ENCODE measurements around the gene ONECUT3. TPM values are rescaled to one million over a fixed set of nuclear protein-coding genes. Genes with fewer than 3 reads are reported as not detected.

Gene ONECUT3
- total and polyA plus RNA-seq, 2 of the 4 experiments (the other 2 are of a cell fraction), result not detected

DNA sequence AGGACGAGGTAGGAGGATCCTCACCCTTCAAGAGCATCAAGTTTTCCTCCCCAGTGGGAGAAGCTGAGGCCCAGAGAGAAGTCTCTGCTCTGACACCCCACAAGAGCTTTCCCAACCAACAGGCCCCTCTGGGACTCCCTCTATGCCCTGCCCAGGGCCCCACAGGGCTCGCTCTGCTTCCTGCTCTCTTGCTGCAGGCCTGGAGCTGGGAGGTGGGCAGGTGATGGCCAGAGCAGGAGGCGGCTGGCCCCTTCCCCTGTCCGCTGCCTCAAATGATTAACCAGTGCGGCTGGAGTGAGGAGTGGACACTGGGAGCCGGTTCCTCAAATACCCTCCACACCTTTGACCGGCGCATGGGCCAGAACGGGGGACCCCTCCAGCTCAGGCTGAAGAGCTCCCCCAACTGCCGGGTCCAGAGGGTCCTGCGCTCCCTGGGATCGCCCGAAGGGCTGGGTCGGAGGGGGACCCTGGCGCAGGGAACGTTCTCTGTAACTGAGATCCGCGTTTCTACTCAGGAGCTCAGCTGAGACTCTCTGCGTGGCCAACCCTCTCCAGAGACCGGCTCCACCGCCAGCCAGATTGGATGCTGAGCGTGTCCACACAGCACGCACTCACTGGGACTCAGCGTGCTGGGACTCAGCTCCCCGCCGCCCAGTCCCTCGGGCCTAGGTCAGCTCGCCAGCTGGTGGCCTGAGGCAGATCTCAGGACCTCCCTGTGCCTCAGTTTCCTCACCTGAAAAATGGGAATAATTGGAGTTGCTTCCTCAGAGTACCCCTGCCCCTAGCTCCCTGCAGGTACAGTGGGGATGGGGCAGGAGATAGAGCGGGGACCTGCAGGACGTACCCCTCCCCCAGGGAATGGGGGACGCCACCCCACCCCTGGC is 6.7 kb upstream of the ONECUT3 start (continued):
- TF ChIP-seq BHLHE40 (IDR thresholded peaks at IDR 0.05; ENCODE audit: low read depth, low read length), result no peak
- no peak for TF ChIP-seq RFX5 (IDR thresholded peaks at IDR 0.05; ENCODE audit: low read depth, low read length)

DNA sequence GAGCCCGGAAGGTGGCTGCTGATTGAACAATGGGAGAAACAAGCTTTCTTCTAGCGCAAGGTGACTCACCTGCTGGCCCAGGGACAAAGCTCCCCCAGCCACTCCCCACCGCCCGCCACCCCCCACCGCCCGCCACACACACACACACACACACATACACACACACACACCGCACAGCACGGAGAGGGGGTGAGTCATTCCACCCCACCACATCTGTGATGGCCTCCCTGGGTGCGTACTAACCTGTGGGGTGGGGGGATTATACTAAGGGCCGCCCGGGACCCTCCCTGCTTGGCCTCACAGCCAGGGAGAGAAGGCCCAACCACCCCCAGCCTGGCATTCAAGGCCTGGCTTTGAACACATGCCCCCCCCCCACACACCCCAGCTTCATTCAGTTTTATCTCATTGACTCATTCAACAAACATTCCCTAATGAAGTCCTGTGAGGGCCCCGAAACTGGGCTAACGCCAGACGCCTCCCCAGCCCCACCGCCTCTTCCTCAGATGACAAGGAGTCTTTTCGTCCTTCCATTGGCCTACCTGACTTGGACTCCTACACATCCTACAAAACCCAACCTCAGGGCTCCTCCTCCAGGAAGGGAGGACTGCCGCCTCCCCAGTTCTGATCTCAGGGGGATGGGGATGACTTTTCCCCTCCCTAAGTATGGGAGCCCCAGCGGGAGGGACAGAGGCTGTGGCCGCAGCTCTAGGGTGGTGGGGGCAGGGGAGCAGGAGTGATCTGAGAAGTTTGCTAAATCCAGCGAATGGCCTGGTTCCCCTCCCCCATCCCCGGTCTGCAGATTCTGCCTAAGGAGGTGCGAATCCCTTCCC is 5.8 kb upstream of the ONECUT3 start:
- intact Hi-C loops (cut with micrococcal nuclease), result no loop called here

More for the DNA sequence above, 5.8 kb upstream of the ONECUT3 start:
- H3K4me2 ChIP-seq (ENCODE audit: low read depth, low read length), result peak overlapping the region; percentile 2; the same call in 1 of the 2 replicates
- no peak overlapping the region for H3K56ac ChIP-seq (ENCODE audit: extremely low read depth, insufficient read depth, low read length)
- in situ Hi-C loops (cut with MboI; ENCODE audit: low sequenced_read_pairs) (no loop called here), dilution Hi-C loops (cut with HindIII; ENCODE audit: low sequenced_read_pairs, unreplicated experiment) (no loop called here)
- no TSS peak for BruUV-seq (replicated peaks)
- H4K91ac ChIP-seq (ENCODE audit: insufficient read depth, low read depth, low read length), result no peak overlapping the region; the same call in 1 of the 2 replicates
- peaks cover 12% of the 10 kb centered on the region for H3K4me1 ChIP-seq (ENCODE audit: control insufficient read depth, insufficient read depth, low read length)
- H2BK120ac ChIP-seq (ENCODE audit: low read depth, low read length), result peak overlapping the region; percentile 48
- ATAC-seq (ENCODE audit: low read depth) (peak; percentile 61), DNase-seq (peak; percentile 80)
- H2BK5ac ChIP-seq (ENCODE audit: low read depth, low read length, poor library complexity, severe bottlenecking), result no peak overlapping the region
- CTCF ChIA-PET, result no interaction called here
- H2BK20ac ChIP-seq (ENCODE audit: low read depth, low read length), result no peak overlapping the region
- no peaks in the 10 kb centered on the region for H3K36me3 ChIP-seq (ENCODE audit: control insufficient read depth, insufficient read depth, low read length)
- no peak overlapping the region for H3K23ac ChIP-seq (ENCODE audit: low read depth, low read length)
- peaks cover 6% of the 10 kb centered on the region for H4K20me1 ChIP-seq (ENCODE audit: insufficient read depth, low read length)
- H2AK5ac ChIP-seq (ENCODE audit: low read depth, low read length), result peak overlapping the region; percentile 85
- POLR2A ChIA-PET (ENCODE audit: unreplicated experiment), result no interaction called here
- TF ChIP-seq MAZ (IDR thresholded peaks at IDR 0.05; ENCODE audit: borderline replicate concordance, low read depth, low read length) (no peak), POLR2A (IDR thresholded peaks at IDR 0.05; ENCODE audit: low read depth, low read length) (no peak), FOS (IDR thresholded peaks at IDR 0.05; ENCODE audit: low read depth, low read length) (peak; percentile 2; the same call in 1 of the 2 replicates), RFX5 (IDR thresholded peaks at IDR 0.05; ENCODE audit: low read depth, low read length) (no peak), BHLHE40 (IDR thresholded peaks at IDR 0.05; ENCODE audit: low read depth, low read length) (no peak), SMC3 (IDR thresholded peaks at IDR 0.05; ENCODE audit: low read depth, low read length) (no peak)
- TF ChIP-seq, protein P1, sequence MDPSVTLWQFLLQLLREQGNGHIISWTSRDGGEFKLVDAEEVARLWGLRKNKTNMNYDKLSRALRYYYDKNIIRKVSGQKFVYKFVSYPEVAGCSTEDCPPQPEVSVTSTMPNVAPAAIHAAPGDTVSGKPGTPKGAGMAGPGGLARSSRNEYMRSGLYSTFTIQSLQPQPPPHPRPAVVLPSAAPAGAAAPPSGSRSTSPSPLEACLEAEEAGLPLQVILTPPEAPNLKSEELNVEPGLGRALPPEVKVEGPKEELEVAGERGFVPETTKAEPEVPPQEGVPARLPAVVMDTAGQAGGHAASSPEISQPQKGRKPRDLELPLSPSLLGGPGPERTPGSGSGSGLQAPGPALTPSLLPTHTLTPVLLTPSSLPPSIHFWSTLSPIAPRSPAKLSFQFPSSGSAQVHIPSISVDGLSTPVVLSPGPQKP (IDR thresholded peaks at IDR 0.05; ENCODE audit: borderline replicate concordance, low read depth, low read length), result no peak
- H3K9ac ChIP-seq (ENCODE audit: low read depth, low read length), result no peak overlapping the region
- no peak overlapping the region for H4K8ac ChIP-seq (ENCODE audit: low read depth in 2 of 2, low read length in 2 of 2)
- H3K9me3 ChIP-seq (ENCODE audit: control insufficient read depth, insufficient read depth, low read length), result no peaks in the 10 kb centered on the region
- peak overlapping the region; percentile 83 for H2AFZ ChIP-seq (replicated peaks; ENCODE audit: low read length, poor library complexity)
- peaks cover 63% of the 10 kb centered on the region for H3K27me3 ChIP-seq (ENCODE audit: control insufficient read depth, insufficient read depth, low read length)
- peak overlapping the region; percentile 55 for H2AK9ac ChIP-seq (replicated peaks; ENCODE audit: low read depth, low read length, poor library complexity)
- no peaks in the 10 kb centered on the region for H3K79me1 ChIP-seq (ENCODE audit: low read depth in 1 of 2, low read length in 2 of 2)
- peaks cover 6% of the 10 kb centered on the region for H3K9me1 ChIP-seq (ENCODE audit: insufficient read depth, low read length)
- H3K4ac ChIP-seq (ENCODE audit: low read depth, low read length), result peak overlapping the region; percentile 69
- H4K5ac ChIP-seq (ENCODE audit: low read depth, low read length), result no peak overlapping the region
- no peak overlapping the region for H3K4me3 ChIP-seq (ENCODE audit: insufficient read depth, low read depth, low read length)
- H3K27ac ChIP-seq (ENCODE audit: insufficient read depth, low read length), result no peak overlapping the region
- H2BK15ac ChIP-seq (ENCODE audit: low read depth, low read length), result peak overlapping the region; percentile 68; the same call in 1 of the 3 replicates
- H3K18ac ChIP-seq (ENCODE audit: low read depth, low read length), result no peak overlapping the region
- H3K14ac ChIP-seq (replicated peaks; ENCODE audit: low read depth, low read length), result peak overlapping the region; percentile 59; the same call in 1 of the 2 replicates
- WGBS, 2 experiments (ENCODE audit: extremely low coverage in 2 of 2, insufficient read length in 1 of 2), result 0% methylated on average over 1 of the region's 22 CpGs; no CpG with 5 or more reads in 1 of the 2 experiments
